ENCODE results near the gene SIMC1. TPM values are rescaled to one million over a fixed set of nuclear protein-coding genes. Genes with fewer than 3 reads are reported as not detected.
A peak's percentile ranks its signal among the peaks of the same experiment; 100 is the strongest.

SIMC1 gene
- total RNA-seq, 1 experiment from 2014 or later = 11.8 TPM

DNA sequence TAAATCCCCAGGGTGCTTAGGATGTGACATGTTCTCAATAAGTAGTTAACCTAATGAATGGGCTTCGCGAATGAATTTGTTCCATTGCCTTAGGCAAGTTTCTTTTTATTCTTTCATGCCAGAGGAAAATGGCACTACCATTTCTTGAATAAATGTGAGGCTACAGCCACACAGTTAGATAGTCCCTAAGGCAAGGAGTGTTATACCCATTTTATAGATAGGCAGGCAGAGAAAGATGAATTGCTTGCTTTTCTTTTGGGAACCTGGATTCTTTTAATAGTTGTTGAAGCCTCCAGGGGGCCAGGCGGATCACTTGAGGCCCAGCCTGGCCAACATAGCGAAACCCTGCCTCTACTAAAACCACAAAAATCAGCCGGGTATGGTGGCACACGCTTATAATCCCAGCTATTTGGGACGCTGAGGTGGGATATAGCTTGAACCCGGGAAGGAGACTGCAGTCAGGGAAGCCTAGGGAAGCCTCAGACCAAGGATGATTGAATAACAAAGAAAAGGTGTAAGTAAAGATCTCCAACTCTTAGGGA lies 149.2 kb downstream of the SIMC1 start:
- no peak for DNase-seq (ENCODE audit: low spot score)

DNA sequence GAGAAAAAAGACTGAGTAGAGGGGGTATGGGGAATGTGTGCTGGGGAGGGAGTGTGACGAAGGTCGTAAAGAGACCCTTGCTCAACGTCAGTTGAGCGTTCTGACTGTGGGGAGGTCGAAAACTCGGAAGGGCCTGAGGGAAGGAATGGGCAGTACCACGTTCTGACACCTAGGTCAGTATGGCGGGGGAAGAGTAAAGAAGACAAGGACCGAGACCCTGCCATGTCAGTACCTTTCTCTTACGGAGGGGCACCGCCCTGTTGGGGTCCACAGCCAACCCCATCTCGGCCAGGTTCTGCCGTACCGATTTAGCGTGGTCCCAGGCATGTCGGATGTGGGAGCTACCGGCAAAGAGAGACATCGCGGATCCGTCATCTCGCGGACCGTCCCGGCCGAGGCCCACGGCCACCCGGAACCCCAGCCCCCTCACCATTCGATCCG lies 149.8 kb downstream of the SIMC1 start:
- DNase-seq (ENCODE audit: low spot score) = peak; percentile 25

DNA sequence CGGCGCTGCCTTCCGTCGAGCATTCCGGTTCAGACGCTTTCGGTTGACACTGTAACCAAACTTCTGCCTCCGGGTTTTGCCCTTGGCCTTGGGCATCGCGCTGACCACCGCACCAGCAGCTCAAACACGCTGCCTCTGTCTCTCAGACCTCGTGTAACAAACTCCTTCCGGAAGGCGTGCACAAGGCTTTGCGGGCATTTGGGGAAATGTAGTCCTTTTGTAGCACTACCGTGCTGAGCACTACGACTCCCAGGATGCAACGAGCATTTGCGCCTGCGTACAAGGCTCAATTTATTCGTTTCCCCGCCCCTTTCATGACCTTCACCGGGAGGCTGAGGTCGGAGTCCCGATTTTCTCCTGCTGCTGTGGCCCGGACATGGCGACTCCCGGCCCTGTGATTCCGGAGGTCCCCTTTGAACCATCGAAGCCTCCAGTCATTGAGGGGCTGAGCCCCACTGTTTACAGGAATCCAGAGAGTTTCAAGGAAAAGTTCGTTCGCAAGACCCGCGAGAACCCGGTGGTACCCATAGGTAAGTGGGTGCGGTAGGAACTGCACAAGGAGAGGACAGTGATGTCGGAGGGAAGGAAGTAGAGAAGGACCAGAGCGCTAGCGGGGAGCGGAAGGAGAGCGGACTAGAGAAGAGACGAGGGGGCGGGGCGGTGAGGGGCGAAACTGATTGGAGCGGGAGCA lies 150.4 kb downstream of the SIMC1 start, which contains the start of the genes HIGD2A and NOP16:
Gene HIGD2A, plus strand, starts transcription at position 308 of the 691 bp plus-strand sequence. Its CDS starts 69 bp downstream, at position 377.
Gene NOP16, minus strand, starts transcription at position 155 of the 691 bp plus-strand sequence. Its CDS starts 59 bp downstream, at position 96.
- peak; percentile 99 for DNase-seq (ENCODE audit: low spot score)

DNA sequence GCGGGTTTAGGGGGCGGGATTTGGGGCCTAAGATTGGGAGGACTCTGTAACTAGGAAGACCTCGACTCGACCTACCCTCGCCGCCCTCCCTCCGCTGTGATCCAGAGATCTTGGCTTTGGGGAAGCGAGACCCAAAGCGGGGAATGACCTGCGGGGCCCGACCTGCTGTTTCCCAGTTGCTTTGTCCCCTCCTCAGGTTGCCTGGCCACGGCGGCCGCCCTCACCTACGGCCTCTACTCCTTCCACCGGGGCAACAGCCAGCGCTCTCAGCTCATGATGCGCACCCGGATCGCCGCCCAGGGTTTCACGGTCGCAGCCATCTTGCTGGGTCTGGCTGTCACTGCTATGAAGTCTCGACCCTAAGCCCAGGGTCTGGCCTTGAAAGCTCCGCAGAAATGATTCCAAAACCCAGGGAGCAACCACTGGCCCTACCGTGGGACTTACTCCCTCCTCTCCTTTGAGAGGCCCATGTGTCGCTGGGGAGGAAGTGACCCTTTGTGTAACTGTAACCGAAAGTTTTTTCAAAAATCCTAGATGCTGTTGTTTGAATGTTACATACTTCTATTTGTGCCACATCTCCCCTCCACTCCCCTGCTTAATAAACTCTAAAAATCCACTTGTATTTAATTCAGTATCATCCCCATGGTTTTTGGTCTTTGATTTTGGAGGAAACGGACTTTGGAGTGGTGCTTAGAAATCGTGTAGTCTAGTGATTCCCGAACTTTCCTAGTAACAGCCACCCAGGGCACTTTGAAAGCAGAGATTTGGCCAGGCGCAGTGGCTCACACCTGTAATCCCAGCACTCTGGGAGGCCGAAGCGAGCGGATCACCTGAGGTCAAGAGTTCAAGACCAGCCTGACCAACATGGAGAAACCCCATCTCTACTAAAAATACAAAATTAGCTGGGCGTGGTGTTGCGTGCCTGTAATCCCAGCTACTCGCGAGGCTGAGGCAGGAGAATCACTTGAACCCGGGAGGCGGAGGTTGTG lies 151.2 kb downstream of the SIMC1 start:
- no peak for DNase-seq (ENCODE audit: low spot score)

DNA sequence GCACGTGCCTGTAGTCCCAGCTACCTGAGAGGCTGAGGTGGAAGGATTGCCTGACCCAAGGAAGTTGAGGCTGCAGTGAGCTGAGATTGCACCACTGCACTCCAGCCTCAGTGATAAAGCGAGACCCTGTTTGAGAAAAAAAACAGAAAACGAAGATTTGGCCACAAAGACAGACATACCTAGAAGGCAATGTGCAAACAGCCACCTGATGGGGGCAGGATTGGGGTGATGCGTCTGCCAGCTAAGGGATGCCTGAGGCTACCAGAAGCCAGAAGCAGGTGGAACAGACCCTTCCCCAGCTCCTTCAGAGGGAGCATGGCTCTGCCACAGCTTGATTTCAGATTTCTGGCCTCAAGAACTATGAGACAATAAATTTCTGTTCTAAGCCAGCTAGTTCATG lies 153.3 kb downstream of the SIMC1 start:
- DNase-seq (ENCODE audit: low spot score) = no peak

DNA sequence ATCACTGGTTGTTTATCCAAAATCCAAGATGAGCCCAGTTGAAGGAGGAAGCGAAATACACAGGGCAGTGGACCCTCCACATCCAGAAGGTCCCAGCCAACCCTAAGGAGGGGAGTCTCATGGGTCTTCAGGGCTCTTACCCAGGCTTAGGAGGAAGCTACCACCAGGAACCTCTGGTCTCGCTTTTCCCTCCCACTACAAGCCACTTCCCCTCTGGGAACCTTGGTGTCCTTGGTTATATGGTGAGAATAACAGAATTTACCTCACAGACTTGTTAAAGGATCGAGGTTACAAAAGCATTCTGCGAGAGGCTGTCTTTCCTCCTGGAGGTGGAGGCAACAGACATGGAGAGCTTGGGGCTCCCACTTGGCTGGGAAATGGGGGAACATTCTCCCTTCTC lies 153.8 kb downstream of the SIMC1 start:
- no peak for DNase-seq (ENCODE audit: low spot score)

DNA sequence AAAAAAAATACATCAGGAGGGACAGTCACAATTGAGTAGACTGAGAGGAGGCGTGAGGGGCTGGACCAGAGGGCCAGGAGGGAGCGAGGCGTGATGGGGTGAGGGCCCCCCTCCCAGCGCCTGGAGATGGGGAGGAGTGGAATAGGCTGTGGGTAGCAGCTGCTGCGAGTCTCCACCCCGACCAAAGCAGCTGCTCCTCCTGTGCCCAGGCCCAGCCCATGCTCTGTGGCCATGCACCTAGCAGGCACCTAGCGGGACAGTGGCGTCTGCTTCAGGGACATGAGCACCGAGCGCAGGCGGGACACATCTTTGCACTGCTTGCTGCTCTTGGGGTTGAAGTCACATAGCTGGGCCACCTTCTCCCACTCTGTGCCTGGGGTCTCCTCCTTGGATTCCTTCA lies 154.3 kb downstream of the SIMC1 start:
- DNase-seq (ENCODE audit: low spot score) = no peak

DNA sequence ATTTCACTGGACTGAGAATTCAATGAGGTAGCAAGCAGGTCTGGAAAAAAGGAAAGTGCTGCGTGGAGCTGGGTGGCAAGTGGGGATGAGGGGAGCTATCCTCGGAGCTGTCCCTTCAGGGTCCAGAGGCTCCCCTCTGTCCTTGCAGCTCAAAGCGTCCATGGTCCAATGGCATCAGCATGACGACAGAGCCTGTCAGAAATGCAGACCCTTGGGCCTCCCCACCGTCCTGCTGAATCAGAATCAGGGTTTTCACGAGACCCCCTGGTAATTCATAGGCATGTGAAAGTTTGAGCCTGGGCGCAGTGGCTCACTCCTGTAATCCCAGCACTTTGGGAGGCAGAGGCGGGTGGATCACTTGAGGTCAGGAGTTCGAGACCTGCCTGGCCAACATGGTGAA lies 155.9 kb downstream of the SIMC1 start:
- DNase-seq (ENCODE audit: low spot score) = no peak

DNA sequence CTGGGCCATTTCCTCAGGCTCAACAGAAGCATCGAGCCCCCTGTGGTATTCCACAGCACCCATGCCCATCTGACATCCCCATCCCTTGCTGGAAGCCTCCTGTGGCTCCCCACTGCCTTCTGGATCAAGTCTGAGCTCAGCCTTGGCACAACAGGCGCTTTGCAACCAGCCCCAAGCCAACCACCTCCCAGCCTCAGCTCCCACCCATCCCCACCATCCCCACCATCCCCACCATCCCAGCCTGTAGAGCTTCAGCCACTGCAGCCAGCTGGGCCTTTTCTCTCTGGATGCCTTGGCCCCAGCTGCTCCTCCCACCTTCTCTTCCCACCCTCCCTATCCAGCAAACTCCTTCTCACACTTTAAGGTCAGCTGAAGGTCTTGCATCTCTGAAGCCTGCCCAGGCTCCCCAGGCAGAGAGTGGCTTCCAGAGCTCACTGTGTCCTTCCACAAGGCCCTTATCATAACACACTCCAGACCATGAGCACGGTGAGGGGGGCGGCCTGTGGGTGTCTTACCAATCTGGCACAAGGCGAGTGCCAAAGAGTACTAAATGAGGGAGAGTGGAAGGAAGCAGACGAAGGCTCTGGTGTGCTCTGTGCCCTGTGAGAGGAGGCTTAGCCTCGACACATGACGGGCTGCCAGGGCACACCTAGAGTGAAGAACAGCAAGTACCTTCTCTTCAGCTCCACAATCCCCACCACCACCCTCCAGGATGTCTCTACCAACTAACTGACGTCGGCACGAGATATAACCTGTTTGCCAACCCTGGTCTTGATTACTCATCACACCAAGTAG lies 156.9 kb downstream of the SIMC1 start:
- no peak for DNase-seq (ENCODE audit: low spot score)

Other genes with a start within 250 kb of the SIMC1 start
- 92.3 and 94.4 TPM in 2 replicates for gene KIAA1191, start 123.3 kb downstream of the SIMC1 start, total RNA-seq (2014; rRNA removed; shearing (Covaris generic))
- gene ARL10, start 127.1 kb downstream of the SIMC1 start, total RNA-seq (2014; rRNA removed; shearing (Covaris generic)) = not detected in 2 replicates
- gene NOP16, start 150.2 kb downstream of the SIMC1 start, total RNA-seq (2014; rRNA removed; shearing (Covaris generic)) = 37.9 and 41.4 TPM in 2 replicates
- 186 and 199 TPM in 2 replicates for gene HIGD2A, start 150.3 kb downstream of the SIMC1 start, total RNA-seq (2014; rRNA removed; shearing (Covaris generic))
- 193 and 203 TPM in 2 replicates for gene CLTB, start 178.1 kb downstream of the SIMC1 start, total RNA-seq (2014; rRNA removed; shearing (Covaris generic))
- 57.3 and 59.7 TPM in 2 replicates for gene FAF2, start 210.0 kb downstream of the SIMC1 start, total RNA-seq (2014; rRNA removed; shearing (Covaris generic))

Data from A172 (cell line).